CD4-positive, alpha-beta T cell treated with Interleukin-21 for 1 hour (primary cell): ENCODE data around the gene POU2AF2.
"Not testable (repeated sequence)": the region's sequence is repeated elsewhere in the genome, so short reads cannot be mapped to it uniquely, and the experiment has no call there.

ENCODE experiments used
- DNase-seq: peaks from one replicate; pipeline ENCODE4 v3.0.0-alpha.2; 2020

Gene POU2AF2, protein sequence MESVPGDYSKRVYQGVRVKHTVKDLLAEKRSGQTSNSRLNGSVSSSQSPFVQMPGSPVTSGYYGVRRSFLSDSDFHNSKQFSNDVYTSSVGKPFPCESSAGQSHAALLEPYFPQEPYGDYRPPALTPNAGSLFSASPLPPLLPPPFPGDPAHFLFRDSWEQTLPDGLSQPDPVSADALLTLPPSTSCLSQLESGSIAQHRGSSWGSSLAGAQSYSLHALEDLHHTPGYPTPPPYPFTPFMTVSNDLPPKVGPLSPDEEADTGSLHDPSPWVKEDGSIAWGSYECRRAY

DNA sequence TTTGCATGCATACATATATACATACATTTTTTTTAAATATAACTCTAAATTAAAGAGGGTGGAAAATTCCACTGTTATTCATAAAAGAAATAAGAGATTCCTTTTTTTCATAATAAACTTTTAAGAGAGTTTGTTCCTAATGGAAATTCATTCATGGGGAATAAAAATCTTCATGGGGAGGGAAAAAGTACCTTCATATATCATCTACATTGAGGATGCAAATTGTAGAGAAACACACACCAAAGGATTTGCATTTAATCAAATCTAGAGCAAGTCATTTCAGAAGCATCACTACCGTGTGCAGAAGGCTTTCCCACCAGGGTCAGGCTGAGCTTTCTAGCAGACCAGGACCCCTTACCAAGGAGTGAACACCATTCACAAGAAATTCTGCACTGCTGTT lies at the start of gene POU2AF2:
Gene POU2AF2 (plus strand): TSS at position 301 of the 400 bp plus-strand sequence. CDS start 129 bp downstream, outside the sequence.
- DNase-seq: no peak

DNA sequence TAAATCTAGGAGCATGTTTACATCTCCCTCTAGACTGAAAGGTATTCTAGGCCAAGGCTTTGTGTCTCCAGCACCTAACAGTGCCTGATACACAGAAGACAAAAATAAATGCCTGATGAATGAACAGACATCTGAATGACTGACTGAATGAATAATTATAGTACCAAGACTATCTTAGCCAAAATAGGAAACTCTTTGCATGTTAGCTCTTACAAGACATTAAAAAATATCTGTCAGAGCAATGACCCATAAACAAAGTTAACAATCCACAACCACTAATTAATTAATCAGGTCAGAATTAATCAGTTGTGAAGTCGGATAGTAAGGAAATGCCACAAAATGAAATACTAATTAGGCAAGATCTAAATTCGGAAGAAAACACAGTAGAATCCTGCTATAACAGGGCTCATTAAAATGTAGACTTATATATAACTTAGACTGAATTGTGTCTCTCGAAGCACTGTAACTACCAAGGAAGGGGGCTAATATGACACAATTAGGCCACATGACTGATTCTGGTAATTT lies 45.5 kb upstream of the POU2AF2 start:
- no peak for DNase-seq

DNA sequence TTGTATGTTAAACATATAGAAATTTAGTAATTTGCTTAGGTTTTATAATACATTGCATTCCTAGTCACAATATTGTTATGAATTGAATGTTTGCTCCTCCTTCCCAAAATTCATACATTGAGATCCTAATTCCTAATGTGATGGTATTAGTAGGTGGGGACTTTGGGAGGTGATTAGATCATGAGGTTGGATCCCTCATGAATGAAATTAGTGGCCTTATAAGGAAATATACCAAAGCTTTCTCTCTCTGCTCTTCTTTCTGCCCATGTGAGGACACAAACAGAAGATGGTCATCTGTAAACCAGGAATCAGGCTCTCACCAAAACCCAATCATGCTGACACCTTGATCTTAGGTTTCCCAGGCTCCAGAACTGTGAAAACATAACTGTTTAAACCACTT lies 41.3 kb upstream of the POU2AF2 start:
- DNase-seq: no peak

DNA sequence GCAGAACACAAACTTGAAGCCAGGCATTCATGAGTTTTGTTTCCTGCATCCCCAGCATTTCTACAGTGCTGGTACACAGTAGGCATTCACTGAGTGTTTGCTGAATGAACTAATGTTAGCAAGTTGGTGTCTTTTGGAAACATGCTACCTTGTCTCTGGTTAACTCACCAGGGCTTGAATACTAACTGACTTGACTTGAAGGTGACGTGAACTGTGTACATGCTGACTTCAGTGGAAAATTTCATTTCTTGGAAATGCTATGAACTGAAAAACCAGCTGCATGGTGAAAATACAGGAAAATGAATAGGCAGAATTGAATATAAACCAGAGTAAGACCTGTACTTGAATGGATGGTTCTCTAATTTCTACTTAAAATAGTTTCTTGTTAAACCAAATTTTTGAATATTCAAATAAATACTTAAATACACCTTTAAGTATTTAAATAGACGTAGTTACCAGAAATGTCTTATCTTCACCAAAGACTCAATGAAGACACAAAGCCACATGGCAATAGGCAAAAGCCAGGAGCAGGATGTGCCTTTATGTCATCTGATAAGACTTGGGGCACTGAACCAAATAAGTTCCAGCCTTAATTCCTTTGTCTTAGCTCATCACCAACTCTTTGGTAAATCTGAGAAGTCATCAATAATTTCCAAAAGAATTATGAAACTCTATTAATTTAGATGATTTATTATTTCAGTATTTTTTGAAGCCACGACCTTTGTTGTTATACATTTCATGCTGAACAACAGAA lies 39.7 kb upstream of the POU2AF2 start:
- no peak for DNase-seq

DNA sequence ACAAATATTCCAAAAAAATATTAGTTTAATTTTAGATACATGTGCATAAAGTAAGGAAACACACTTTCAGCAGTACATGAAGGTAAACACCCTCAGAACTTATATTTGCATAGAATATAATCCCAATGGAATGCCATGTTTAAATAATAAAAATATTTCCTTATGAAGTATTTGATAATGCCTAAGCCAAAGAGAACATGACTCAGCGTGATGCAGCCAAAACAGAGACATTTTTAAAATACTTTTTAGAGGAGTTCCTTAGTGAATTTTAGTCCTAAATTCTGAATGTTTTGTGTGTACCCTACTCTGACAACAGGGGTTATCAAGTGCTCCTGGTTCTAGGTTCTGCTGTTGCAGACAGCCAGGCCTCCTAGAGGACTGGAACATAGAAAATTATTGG lies 39.1 kb upstream of the POU2AF2 start:
- DNase-seq: no peak

- no peak for DNase-seq
These were observed 38.3 kb upstream of the POU2AF2 start for GRCh38 chr11:111207213-111207612.

GRCh38 chr11:111209543-111210355 lies 35.8 kb upstream of the POU2AF2 start:
- DNase-seq: no peak

GRCh38 chr11:111213256-111213655 lies 32.3 kb upstream of the POU2AF2 start:
- no peak for DNase-seq

DNA sequence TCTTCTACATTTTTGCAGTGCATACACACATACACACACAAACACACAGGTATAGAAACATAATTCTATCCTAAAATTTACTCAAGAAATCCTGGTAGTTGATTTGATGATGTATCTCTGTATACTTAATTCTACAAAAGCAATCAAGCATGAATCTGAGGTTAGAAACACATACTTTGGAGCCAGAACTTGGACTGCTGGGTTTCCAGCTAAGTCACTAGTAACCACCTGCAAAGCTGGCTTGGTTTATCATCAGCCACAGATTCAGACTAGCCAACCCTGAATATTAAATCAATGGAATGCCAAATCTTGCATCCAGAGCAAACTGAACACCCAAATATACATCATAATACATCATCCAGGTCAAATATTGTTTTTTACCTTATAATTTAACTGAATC lies 24.8 kb upstream of the POU2AF2 start:
- DNase-seq: no peak

GRCh38 chr11:111221208-111221607 lies 24.3 kb upstream of the POU2AF2 start:
- no peak for DNase-seq

GRCh38 chr11:111221936-111222335 lies 23.6 kb upstream of the POU2AF2 start:
- DNase-seq: not testable (repeated sequence)

- DNase-seq: peak; percentile 24
These were observed 22.6 kb upstream of the POU2AF2 start for GRCh38 chr11:111222821-111223455.

DNA sequence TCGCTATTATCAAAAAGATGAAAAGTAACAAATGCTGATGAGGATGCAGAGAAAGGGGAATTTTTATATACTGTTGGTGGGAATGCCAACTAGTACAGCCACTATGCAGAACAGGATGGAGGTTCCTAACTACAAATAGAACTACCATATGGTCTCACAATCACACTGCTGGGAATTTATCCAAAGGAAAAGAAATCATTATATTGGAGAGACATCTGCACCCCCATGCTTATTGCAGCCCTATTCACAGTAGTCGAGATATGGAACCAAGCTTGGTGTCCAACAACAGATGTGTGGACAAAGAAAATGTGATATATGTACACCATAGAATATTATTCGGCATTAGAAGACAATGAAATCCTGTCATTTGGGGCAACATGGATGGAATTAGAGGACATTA lies 19.6 kb upstream of the POU2AF2 start:
- DNase-seq: no peak

- DNase-seq: peak; percentile 14
These were observed 15.9 kb upstream of the POU2AF2 start for GRCh38 chr11:111229604-111230003.

DNA sequence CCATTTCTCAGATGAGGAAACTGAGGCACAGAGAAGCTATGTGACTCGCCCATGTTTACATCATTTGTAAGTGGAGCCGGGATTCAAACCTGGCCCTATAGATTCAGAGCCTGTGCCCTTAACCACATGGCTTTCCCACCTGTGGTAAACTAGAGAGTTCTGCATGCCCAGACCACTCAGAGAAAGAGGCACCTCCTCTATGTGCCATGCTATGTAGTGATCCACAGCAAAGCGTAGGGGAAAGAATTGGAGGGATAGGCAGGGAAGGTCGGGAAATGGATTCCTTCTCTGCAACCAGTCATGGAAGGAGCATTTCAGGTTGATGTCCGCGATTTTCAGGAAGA lies 15.4 kb upstream of the POU2AF2 start:
- DNase-seq: no peak

DNA sequence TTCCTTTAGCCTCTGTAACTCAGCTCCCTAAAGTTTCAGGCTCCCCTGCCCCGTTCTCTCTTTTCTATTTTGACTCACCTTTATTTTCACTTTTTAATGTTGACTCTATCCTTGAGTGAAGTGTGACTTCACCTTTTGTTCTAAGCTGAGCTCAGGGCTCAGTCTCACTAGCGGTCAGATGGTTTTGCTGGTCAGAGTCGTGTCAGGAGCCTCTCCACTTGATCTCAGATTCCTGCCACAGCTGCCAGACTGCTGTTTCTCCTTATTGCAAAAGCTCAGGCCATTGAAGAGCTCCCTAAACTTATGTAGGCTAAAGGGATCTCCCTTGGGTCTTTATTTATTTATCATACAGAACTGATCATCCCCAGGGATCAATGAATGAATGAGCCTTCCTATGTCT lies 13.7 kb upstream of the POU2AF2 start:
- no peak for DNase-seq

- no peak for DNase-seq
These were observed 9.1 kb upstream of the POU2AF2 start for GRCh38 chr11:111236383-111236782.

DNA sequence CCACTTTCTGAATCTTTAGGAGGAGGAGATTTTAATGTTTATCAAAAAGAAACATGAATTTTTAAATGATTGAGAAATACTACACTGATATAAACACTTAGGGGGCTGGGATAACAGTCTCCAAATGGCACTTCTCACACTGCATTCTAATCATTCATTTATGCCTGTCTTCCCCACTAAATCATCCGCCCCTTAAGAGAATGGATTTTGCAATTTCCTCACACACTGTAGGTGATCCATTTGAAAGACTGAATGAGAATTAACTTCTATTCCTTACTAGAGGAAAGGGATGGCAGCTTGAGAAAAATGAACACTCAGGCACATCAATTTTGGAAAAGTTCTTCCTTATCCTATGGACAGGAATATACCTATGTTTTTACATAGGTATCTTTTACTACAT lies 7.6 kb upstream of the POU2AF2 start:
- DNase-seq: no peak

- no peak for DNase-seq
These were observed 1.4 kb downstream of the POU2AF2 start for GRCh38 chr11:111246956-111247355.

- DNase-seq: no peak
These were observed 5.4 kb downstream of the POU2AF2 start for GRCh38 chr11:111250936-111251335.

DNA sequence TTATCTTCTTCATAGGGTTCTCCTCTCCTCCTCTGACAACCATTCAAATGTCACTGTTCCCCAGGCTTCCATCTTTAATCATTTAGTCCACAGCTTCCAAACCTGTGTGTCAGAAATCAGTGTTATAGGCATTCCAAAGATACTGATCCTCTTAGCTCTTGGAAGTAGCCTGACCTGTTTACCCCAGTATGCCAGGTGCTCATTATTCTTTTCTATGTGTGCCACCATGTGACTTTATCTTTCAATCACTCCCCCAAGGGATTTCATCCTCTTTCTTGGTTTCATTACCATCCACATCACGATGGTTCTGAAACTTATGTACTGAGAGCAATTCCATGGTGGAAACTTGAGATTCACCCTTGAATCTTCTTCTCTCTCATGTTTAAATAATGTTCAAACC lies 7.6 kb downstream of the POU2AF2 start:
- no peak for DNase-seq

DNA sequence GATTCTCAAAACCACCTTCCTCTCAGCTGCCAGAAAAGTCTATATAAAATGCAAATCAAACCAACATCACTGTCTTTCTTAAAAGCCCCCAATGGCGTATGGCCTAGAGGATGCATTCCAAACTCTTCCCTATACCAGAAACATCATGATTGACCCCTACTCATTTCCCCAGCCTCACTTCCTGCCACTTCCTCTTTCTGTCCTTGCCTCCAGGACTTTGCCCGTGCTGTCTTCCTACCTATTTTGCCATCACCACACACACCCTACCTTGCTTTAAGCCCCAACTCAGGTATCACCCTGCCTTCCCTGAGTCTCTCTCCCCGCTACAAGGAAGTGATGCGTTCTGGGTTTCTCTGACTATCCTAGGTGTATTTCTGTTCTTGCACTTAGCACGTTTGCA lies 8.1 kb downstream of the POU2AF2 start:
- DNase-seq: no peak

GRCh38 chr11:111258046-111258445 lies 12.5 kb downstream of the POU2AF2 start:
- no peak for DNase-seq
